Neural cell (in vitro differentiated cells): ENCODE results near the gene H1-8. TPM values are rescaled to one million over a fixed set of nuclear protein-coding genes. Genes with fewer than 3 reads are reported as not detected.

Source experiments
- H2AFZ ChIP-seq: fragments of 200-600, 300-800 bp; sonication (generic), shearing (Covaris generic); 2 replicates; pipeline ENCODE4 v1.6.0; 2014; ENCODE audit warnings: low read depth, mild to moderate bottlenecking, antibody characterized with exemption, low read length, moderate library complexity
- H3F3A ChIP-seq: fragments of 200-600 bp; shearing (Covaris generic); 2 replicates; pipeline ENCODE4 v1.6.1; 2016; ENCODE audit warnings: mild to moderate bottlenecking, moderate library complexity, mixed read lengths, antibody characterized with exemption, low read length; ENCODE audit not compliant: insufficient read depth, poor library complexity, severe bottlenecking
- H3K27ac ChIP-seq: fragments of 200-600, 300-800 bp; sonication (generic), shearing (Covaris generic); 2 replicates; pipeline ENCODE4 v1.5.1; 2014; ENCODE audit warnings: mild to moderate bottlenecking, low read length, moderate library complexity
- H3K27me3 ChIP-seq: fragments of 300-800, 200-600 bp; sonication (generic), shearing (Covaris generic); 2 replicates; pipeline ENCODE4 v1.6.0; 2014; ENCODE audit warnings: mild to moderate bottlenecking, low read depth, low read length, moderate library complexity; ENCODE audit not compliant: insufficient read depth
- H3K36me3 ChIP-seq: fragments of 300-800, 200-600 bp; sonication (generic), shearing (Covaris generic); 2 replicates; pipeline ENCODE4 v1.5.1; 2014; ENCODE audit warnings: mild to moderate bottlenecking, antibody characterized with exemption, low read length, moderate library complexity; ENCODE audit not compliant: insufficient read depth
- H3K4me2 ChIP-seq: fragments of 300-800, 200-600 bp; sonication (generic), shearing (Covaris generic); 2 replicates; pipeline ENCODE4 v1.6.0; 2014; ENCODE audit warnings: mild to moderate bottlenecking, low read length
- H3K4me3 ChIP-seq: fragments of 300-800, 200-600 bp; sonication (generic), shearing (Covaris generic); 2 replicates; pipeline ENCODE4 v1.5.1; 2014; ENCODE audit warnings: mild to moderate bottlenecking, low read length, moderate library complexity
- H3K79me2 ChIP-seq: fragments of 200-600 bp; shearing (Covaris generic); replicated peaks from 2 replicates; pipeline ENCODE4 v1.6.0; 2014; ENCODE audit warnings: mild to moderate bottlenecking, low read length, moderate library complexity; ENCODE audit not compliant: insufficient read depth
- H3K9ac ChIP-seq: fragments of 300-800, 200-600 bp; sonication (generic), shearing (Covaris generic); 2 replicates; pipeline ENCODE4 v1.6.1; 2016; ENCODE audit warnings: mild to moderate bottlenecking, low read length, mixed read lengths
- H3K9me2 ChIP-seq: fragments of 200-600 bp; shearing (Covaris generic); 2 replicates; pipeline ENCODE4 v1.6.1; 2016; ENCODE audit warnings: mild to moderate bottlenecking, low read length, mixed read lengths; ENCODE audit not compliant: insufficient read depth
- H3K9me3 ChIP-seq: fragments of 200-600, 300-800 bp; sonication (generic), shearing (Covaris generic); 2 replicates; pipeline ENCODE4 v1.6.1; 2016; ENCODE audit warnings: mild to moderate bottlenecking, mixed run types, low read length, moderate library complexity, mixed read lengths
- H4K20me1 ChIP-seq: fragments of 200-600 bp; shearing (Covaris generic); 2 replicates; pipeline ENCODE4 v1.6.1; 2016; ENCODE audit warnings: mild to moderate bottlenecking, mixed run types; ENCODE audit not compliant: insufficient read depth
- EP300 ChIP-seq: fragments of 450-650 bp; conservative IDR thresholded peaks from 2 replicates; pipeline ENCODE4 v1.6.1; 2014; ENCODE audit warnings: antibody characterized with exemption, mild to moderate bottlenecking, moderate library complexity; ENCODE audit not compliant: poor library complexity, severe bottlenecking
- EZH2 ChIP-seq: fragments of 200-600, 300-800 bp; shearing (Covaris generic), sonication (generic); IDR thresholded peaks from 2 replicates; pipeline ENCODE4 v1.6.1; 2014; ENCODE audit warnings: antibody characterized with exemption, low read length, borderline replicate concordance, mild to moderate bottlenecking; ENCODE audit not compliant: insufficient read depth, poor library complexity, severe bottlenecking
- MXI1 ChIP-seq: fragments of 450-650 bp; conservative IDR thresholded peaks from 2 replicates; pipeline ENCODE4 v1.6.1; 2014; ENCODE audit warnings: antibody characterized with exemption, mild to moderate bottlenecking; ENCODE audit not compliant: poor library complexity, severe bottlenecking
- POLR2AphosphoS5 ChIP-seq: IDR thresholded peaks from 2 replicates; pipeline ENCODE4 v1.6.1; 2012
- RAD21 ChIP-seq: fragments of 450-650 bp; conservative IDR thresholded peaks from 2 replicates; pipeline ENCODE4 v1.6.1; 2014; ENCODE audit warnings: antibody characterized with exemption, mild to moderate bottlenecking, moderate library complexity
- REST ChIP-seq: IDR thresholded peaks from 2 replicates; pipeline ENCODE4 v1.6.1; 2012; ENCODE audit warnings: borderline replicate concordance
- SMC3 ChIP-seq: fragments of 450-650 bp; conservative IDR thresholded peaks from 2 replicates; pipeline ENCODE4 v1.6.1; 2014; ENCODE audit warnings: antibody characterized with exemption, mild to moderate bottlenecking, moderate library complexity; ENCODE audit not compliant: poor library complexity
- TAF1 ChIP-seq: IDR thresholded peaks from 2 replicates; pipeline ENCODE4 v1.6.1; 2012; ENCODE audit warnings: low read depth
- polyA plus RNA-seq: library from polyadenylated mRNA; depleted of rRNA; stranded (reverse); fragments of >200 nt; gene quantifications from 2 replicates; pipeline ENCODE4 v1.2.3, GENCODE V29; 2014

H1-8 gene
- polyA plus RNA-seq, 1 donor from 2014 or later, result not detected

GRCh38 chr3:129505341-129505740 is 37.6 kb upstream of the H1-8 start:
- no peak overlapping the region for H3K9ac ChIP-seq
- TF ChIP-seq RAD21, result no peak
- TF ChIP-seq MXI1, result no peak
- no peak for TF ChIP-seq SMC3
- no peak for TF ChIP-seq REST
- no peak for TF ChIP-seq TAF1
- no peak for TF ChIP-seq POLR2AphosphoS5
- no peak for TF ChIP-seq EZH2
- H3K27ac ChIP-seq, result no peak overlapping the region
- H3K4me3 ChIP-seq, result no peak overlapping the region
- H3K79me2 ChIP-seq, result no peaks in the 10 kb centered on the region
- H3K36me3 ChIP-seq, result no peaks in the 10 kb centered on the region
- H3K4me2 ChIP-seq, result no peak overlapping the region
- no peaks in the 10 kb centered on the region for H3K9me2 ChIP-seq
- no peaks in the 10 kb centered on the region for H3F3A ChIP-seq
- H2AFZ ChIP-seq, result no peak overlapping the region
- H3K27me3 ChIP-seq, result no peaks in the 10 kb centered on the region
- no peaks in the 10 kb centered on the region for H4K20me1 ChIP-seq
- H3K9me3 ChIP-seq, result no peaks in the 10 kb centered on the region

GRCh38 chr3:129506231-129506742 is 36.7 kb upstream of the H1-8 start:
- TF ChIP-seq EP300 (no peak), POLR2AphosphoS5 (no peak), MXI1 (no peak)
- no peak overlapping the region for H3K9ac ChIP-seq
- H3K27ac ChIP-seq, result no peak overlapping the region

GRCh38 chr3:129507181-129507831 is 35.7 kb upstream of the H1-8 start:
- Histone ChIP-seq H3K27me3 (no peaks in the 10 kb centered on the region), H4K20me1 (no peaks in the 10 kb centered on the region), H3K4me2 (no peak overlapping the region), H3K4me3 (no peak overlapping the region), H3K36me3 (no peaks in the 10 kb centered on the region), H2AFZ (no peak overlapping the region), H3F3A (no peaks in the 10 kb centered on the region), H3K9ac (no peak overlapping the region), H3K27ac (no peak overlapping the region), H3K9me2 (no peaks in the 10 kb centered on the region), H3K79me2 (no peaks in the 10 kb centered on the region), H3K9me3 (no peaks in the 10 kb centered on the region)
- no peak for TF ChIP-seq POLR2AphosphoS5
- TF ChIP-seq EP300, result no peak
- no peak for TF ChIP-seq MXI1
- TF ChIP-seq RAD21, result no peak
- TF ChIP-seq SMC3, result no peak

More at GRCh38 chr3:129506231-129506742, 36.7 kb upstream of the H1-8 start:
- no peaks in the 10 kb centered on the region for H4K20me1 ChIP-seq
- no peaks in the 10 kb centered on the region for H3K27me3 ChIP-seq
- no peak overlapping the region for H3K4me2 ChIP-seq
- H3K79me2 ChIP-seq, result no peaks in the 10 kb centered on the region
- H3F3A ChIP-seq, result no peaks in the 10 kb centered on the region
- no peak overlapping the region for H3K4me3 ChIP-seq
- H3K9me3 ChIP-seq, result no peaks in the 10 kb centered on the region
- H2AFZ ChIP-seq, result no peak overlapping the region
- H3K36me3 ChIP-seq, result no peaks in the 10 kb centered on the region
- H3K9me2 ChIP-seq, result no peaks in the 10 kb centered on the region
